Glutamatergic neuron (in vitro differentiated cells): ENCODE measurements around the gene KRT13. TPM values are rescaled to one million over a fixed set of nuclear protein-coding genes. Genes with fewer than 3 reads are reported as not detected.

Experiments
- DNase-seq: peaks from one replicate; pipeline ENCODE4 v3.0.0; 2022
- H3K27ac Mint-ChIP-seq: one replicate; pipeline ENCODE4 v1.8.0; 2020; ENCODE audit warnings: mild to moderate bottlenecking, mixed read lengths, inconsistent platforms; ENCODE audit not compliant: unreplicated experiment
- H3K27me3 Mint-ChIP-seq: one replicate; pipeline ENCODE4 v1.8.0; 2020; ENCODE audit warnings: mild to moderate bottlenecking, moderate library complexity, mixed read lengths, inconsistent platforms; ENCODE audit not compliant: unreplicated experiment
- H3K36me3 Mint-ChIP-seq: one replicate; pipeline ENCODE4 v1.8.0; 2020; ENCODE audit warnings: mild to moderate bottlenecking, mixed read lengths, inconsistent platforms; ENCODE audit not compliant: unreplicated experiment
- H3K4me1 Mint-ChIP-seq: one replicate; pipeline ENCODE4 v1.8.0; 2020; ENCODE audit warnings: mild to moderate bottlenecking, low read depth, mixed read lengths, inconsistent platforms; ENCODE audit not compliant: unreplicated experiment
- H3K4me3 Mint-ChIP-seq: one replicate; pipeline ENCODE4 v1.8.0; 2020; ENCODE audit warnings: mild to moderate bottlenecking, mixed read lengths, inconsistent platforms; ENCODE audit not compliant: unreplicated experiment
- H3K9me3 Mint-ChIP-seq: one replicate; pipeline ENCODE4 v1.8.0; 2020; ENCODE audit warnings: mild to moderate bottlenecking, moderate library complexity, mixed read lengths, inconsistent platforms; ENCODE audit not compliant: unreplicated experiment
- CTCF ChIP-seq: fragments of 200-600 bp; sonication (generic); IDR thresholded peaks from one replicate; pipeline ENCODE4 v1.5.0; 2021; ENCODE audit not compliant: partially characterized antibody, unreplicated experiment
- total RNA-seq: library from RNA; stranded (reverse); fragmentation: NEBNext Ultra II Directional; extraction: Animal tissue kit (Norgen Biotek cat#: 25700); gene quantifications from one replicate; pipeline ENCODE4 v1.2.1, GENCODE V29; 2021; ENCODE audit not compliant: unreplicated experiment

The KRT13 gene
- total RNA-seq, 1 donor from 2014 or later, result not detected

GRCh38 chr17:41512546-41513167, 7.2 kb upstream of the KRT13 start:
- peaks cover 3% of the 10 kb centered on the region for H3K4me1 Mint-ChIP-seq
- TF ChIP-seq CTCF, result no peak
- no peak overlapping the region for H3K27ac Mint-ChIP-seq
- H3K27me3 Mint-ChIP-seq, result no peaks in the 10 kb centered on the region
- DNase-seq, result no peak
- H3K4me3 Mint-ChIP-seq, result no peak overlapping the region
- no peaks in the 10 kb centered on the region for H3K36me3 Mint-ChIP-seq
- peaks cover 2% of the 10 kb centered on the region for H3K9me3 Mint-ChIP-seq

- DNase-seq, result no peak
- TF ChIP-seq CTCF, result no peak
- Mint-ChIP-seq H3K4me1 (peaks cover 3% of the 10 kb centered on the region), H3K27me3 (no peaks in the 10 kb centered on the region), H3K36me3 (no peaks in the 10 kb centered on the region), H3K9me3 (peaks cover 2% of the 10 kb centered on the region), H3K27ac (no peak overlapping the region), H3K4me3 (no peak overlapping the region)
These were observed 6.3 kb upstream of the KRT13 start for GRCh38 chr17:41511716-41512115.

GRCh38 chr17:41511116-41511515, 5.7 kb upstream of the KRT13 start:
- no peak overlapping the region for H3K27ac Mint-ChIP-seq
- no peak for DNase-seq
- peaks cover 2% of the 10 kb centered on the region for H3K9me3 Mint-ChIP-seq
- H3K4me1 Mint-ChIP-seq, result peaks cover 3% of the 10 kb centered on the region
- no peak overlapping the region for H3K4me3 Mint-ChIP-seq
- H3K27me3 Mint-ChIP-seq, result no peaks in the 10 kb centered on the region
- TF ChIP-seq CTCF, result no peak
- H3K36me3 Mint-ChIP-seq, result no peaks in the 10 kb centered on the region

GRCh38 chr17:41510251-41511065, 5.0 kb upstream of the KRT13 start:
- H3K27me3 Mint-ChIP-seq, result no peaks in the 10 kb centered on the region
- H3K4me1 Mint-ChIP-seq, result peaks cover 3% of the 10 kb centered on the region
- H3K9me3 Mint-ChIP-seq, result peaks cover 3% of the 10 kb centered on the region
- no peaks in the 10 kb centered on the region for H3K36me3 Mint-ChIP-seq
- no peak for DNase-seq
- H3K27ac Mint-ChIP-seq, result no peak overlapping the region
- TF ChIP-seq CTCF, result no peak
- no peak overlapping the region for H3K4me3 Mint-ChIP-seq

DNA sequence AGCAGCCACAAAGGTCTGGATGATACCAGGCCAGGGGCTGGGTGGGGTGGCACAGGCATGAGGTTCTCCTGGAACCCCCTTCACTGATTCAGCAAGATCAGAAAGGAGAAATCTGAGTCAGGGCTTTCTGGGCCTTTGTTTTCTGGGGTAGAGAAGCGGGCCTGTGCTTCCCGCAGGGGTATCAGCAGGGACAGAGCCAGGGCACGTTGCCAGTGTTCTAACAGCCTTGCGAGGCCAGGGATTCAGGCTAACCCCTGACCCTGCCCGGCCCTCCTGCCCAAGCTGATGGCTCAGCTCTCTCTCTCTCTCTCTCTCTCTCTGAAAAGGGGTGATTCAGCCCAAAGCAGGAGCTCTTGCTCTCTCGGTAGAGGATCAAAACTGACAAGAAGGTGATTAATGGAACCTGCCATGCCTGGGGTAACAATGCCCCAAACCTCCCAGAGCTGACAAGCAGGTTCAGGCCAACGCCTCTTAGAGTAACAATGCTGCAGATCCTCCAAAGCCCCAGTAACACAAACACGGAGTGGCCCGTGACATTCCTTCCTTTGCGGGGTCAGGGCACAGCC, 2.0 kb upstream of the KRT13 start:
- peaks cover 1% of the 10 kb centered on the region for H3K9me3 Mint-ChIP-seq
- no peaks in the 10 kb centered on the region for H3K27me3 Mint-ChIP-seq
- no peak for TF ChIP-seq CTCF
- no peak overlapping the region for H3K27ac Mint-ChIP-seq
- H3K36me3 Mint-ChIP-seq, result no peaks in the 10 kb centered on the region
- no peak for DNase-seq
- H3K4me3 Mint-ChIP-seq, result no peak overlapping the region
- H3K4me1 Mint-ChIP-seq, result peaks cover 3% of the 10 kb centered on the region
